B cell (primary cell): ENCODE data around the gene CELA3B.
"Not testable (repeated sequence)": the region's sequence is repeated elsewhere in the genome, so short reads cannot be mapped to it uniquely, and the experiment has no call there.

Experiments
- EZH2 ChIP-seq: IDR thresholded peaks from 2 replicates; pipeline ENCODE4 v1.6.1; 2012; ENCODE audit warnings: borderline replicate concordance, low read depth, mild to moderate bottlenecking, moderate library complexity, low read length; ENCODE audit not compliant: insufficient read depth, poor library complexity, severe bottlenecking
- TF ChIP-seq, protein P1 (sequence below): fragments of 200-600 bp; IDR thresholded peaks from one replicate; pipeline ENCODE4 v1.8.0; 2022; ENCODE audit warnings: antibody characterized with exemption, mild to moderate bottlenecking

DNA sequence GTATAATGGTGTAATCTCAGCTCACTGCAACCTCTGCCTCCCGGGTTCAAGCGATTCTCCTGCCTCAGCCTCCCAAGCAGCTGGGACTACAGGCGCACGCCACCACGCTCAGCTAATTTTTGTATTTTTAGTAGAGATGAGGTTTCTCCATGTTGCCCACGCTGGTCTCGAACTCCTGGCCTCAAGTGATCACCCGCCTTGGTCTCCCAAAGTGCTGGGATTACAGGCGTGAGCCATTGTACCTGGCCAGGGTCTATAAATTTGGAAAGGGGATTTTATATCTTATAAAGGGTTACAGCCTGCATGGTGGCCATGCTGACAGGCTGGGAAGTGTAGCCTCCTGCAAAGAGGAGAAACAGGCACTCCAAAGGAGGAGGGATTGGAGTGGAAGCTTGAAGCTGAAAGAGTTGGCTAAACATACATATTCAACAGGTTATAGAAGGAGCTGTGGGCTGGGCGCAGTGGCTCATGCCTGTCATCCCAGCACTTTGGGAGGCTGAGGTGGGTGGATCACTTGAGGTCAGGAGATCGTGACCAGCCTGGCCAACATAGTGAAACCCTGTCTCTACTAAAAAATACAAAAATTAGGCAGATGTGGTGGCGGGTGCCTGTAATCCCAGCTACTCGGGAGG is 37.9 kb downstream of the CELA3B start:
- TF ChIP-seq, protein P1, sequence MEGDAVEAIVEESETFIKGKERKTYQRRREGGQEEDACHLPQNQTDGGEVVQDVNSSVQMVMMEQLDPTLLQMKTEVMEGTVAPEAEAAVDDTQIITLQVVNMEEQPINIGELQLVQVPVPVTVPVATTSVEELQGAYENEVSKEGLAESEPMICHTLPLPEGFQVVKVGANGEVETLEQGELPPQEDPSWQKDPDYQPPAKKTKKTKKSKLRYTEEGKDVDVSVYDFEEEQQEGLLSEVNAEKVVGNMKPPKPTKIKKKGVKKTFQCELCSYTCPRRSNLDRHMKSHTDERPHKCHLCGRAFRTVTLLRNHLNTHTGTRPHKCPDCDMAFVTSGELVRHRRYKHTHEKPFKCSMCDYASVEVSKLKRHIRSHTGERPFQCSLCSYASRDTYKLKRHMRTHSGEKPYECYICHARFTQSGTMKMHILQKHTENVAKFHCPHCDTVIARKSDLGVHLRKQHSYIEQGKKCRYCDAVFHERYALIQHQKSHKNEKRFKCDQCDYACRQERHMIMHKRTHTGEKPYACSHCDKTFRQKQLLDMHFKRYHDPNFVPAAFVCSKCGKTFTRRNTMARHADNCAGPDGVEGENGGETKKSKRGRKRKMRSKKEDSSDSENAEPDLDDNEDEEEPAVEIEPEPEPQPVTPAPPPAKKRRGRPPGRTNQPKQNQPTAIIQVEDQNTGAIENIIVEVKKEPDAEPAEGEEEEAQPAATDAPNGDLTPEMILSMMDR = not testable (repeated sequence)
- not testable (repeated sequence) for TF ChIP-seq EZH2
